Effector memory CD4-positive, alpha-beta T cell (primary cell): Measurements from ENCODE around the gene FRY.

Experiments
- DNase-seq, 3 donors: peaks; one replicate each; pipeline ENCODE4 v3.0.0-alpha.2; 2020
- H3K27ac ChIP-seq: 2 replicates; pipeline ENCODE4 v1.7.0; 2013; ENCODE audit warnings: mild to moderate bottlenecking, low read length, moderate library complexity; ENCODE audit not compliant: insufficient read depth, poor library complexity, severe bottlenecking
- H3K27me3 ChIP-seq: replicated peaks from 2 replicates; pipeline ENCODE4 v1.7.0; 2013; ENCODE audit warnings: mild to moderate bottlenecking, low read length; ENCODE audit not compliant: insufficient read depth, control insufficient read depth, poor library complexity, severe bottlenecking
- H3K36me3 ChIP-seq: 2 replicates; pipeline ENCODE4 v1.7.0; 2013; ENCODE audit warnings: mild to moderate bottlenecking, low read length, moderate library complexity; ENCODE audit not compliant: control insufficient read depth, insufficient read depth
- H3K4me1 ChIP-seq: 2 replicates; pipeline ENCODE4 v1.7.0; 2013; ENCODE audit warnings: low read length, mild to moderate bottlenecking; ENCODE audit not compliant: control insufficient read depth, insufficient read depth, poor library complexity, severe bottlenecking
- H3K4me3 ChIP-seq: 2 replicates; pipeline ENCODE4 v1.7.0; 2013; ENCODE audit warnings: low read length, low read depth, mild to moderate bottlenecking; ENCODE audit not compliant: insufficient read depth, poor library complexity, severe bottlenecking
- H3K9me3 ChIP-seq: 2 replicates; pipeline ENCODE4 v1.7.0; 2013; ENCODE audit warnings: mild to moderate bottlenecking, low read length, moderate library complexity; ENCODE audit not compliant: control insufficient read depth

FRY gene

DNA sequence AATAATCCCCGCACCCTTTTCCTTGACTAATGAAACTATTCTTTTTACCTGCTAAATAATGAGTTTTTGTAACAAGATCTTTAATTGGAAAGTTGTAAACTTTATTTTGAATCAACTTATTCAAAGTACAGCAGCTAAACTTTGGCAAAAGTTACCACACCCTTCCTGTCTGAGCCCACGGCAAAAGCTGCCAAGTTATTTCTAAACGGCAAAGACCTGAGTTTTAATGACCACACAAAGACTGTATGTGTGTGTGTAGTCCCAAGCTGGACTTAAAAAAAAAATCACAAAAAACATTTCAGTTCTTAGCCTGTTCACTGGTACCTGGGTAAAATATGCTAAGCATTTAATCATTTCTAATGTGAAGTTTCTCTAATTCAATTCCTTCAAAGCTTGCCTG, 222.8 kb downstream of the FRY start:
- H3K4me3 ChIP-seq, result no peak overlapping the region
- H3K27ac ChIP-seq, result no peak overlapping the region
- no peaks in the 10 kb centered on the region for H3K4me1 ChIP-seq
- DNase-seq, result no peak
- peaks cover 8% of the 10 kb centered on the region for H3K36me3 ChIP-seq
- no peaks in the 10 kb centered on the region for H3K27me3 ChIP-seq
- H3K9me3 ChIP-seq, result no peaks in the 10 kb centered on the region

DNA sequence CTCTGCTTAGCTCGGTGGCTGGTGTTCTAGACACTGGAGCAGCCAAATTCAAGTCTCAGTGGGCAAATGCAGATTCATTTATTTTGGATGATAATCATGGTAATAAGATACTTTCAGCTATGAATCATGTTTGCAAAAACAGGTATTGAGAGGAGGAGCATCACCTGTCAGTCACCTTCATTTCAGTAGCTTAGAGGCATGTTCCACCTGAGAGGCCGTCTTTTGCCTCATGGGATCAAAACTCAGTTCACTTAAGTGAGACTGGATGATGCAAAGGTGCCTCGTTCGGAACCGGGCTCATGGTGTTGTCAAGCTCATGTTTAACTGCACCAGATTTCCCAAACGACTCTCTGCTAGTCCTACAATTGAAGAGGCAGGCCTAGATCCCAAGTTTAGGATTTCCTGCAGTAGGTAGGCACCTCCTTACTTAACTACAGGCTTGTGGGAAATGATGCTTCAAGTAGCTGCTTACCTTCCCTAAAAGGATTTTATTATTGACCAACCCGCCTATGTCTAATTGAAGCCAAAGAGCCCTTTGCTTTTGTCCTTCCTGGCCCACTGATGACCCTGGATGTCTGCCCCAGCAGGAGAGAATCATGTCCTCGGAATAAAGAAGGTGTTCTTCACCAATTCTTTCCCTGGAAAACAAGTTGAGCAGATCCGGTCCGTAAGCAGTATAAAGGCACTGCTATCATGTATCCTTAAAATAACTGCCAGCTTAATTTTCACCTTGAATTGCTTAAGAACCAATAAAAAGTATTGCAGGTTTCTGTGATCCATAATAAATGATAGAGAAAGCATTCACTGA, 223.5 kb downstream of the FRY start:
- Histone ChIP-seq H3K27ac (no peak overlapping the region), H3K4me3 (no peak overlapping the region), H3K36me3 (peaks cover 5% of the 10 kb centered on the region), H3K9me3 (no peaks in the 10 kb centered on the region), H3K27me3 (no peaks in the 10 kb centered on the region), H3K4me1 (no peaks in the 10 kb centered on the region)
- no peak for DNase-seq

DNA sequence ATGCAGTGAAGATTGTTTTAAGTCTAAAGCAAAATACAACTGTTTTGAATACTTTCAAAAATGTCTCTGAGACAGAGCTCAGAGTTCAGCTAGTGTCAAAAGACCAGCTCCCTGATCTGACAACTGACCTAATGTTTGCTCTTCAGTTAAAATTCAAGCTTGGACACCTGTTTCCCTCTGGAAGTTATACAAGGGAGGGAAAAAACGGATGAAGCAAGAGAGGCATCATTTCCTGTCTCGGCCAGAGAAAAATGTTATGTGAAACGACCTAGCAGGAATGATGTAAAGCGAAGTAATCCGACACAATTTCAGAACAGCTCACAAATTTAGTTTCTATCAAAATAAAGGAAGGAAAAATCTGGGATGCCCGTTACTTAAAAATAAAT, 224.1 kb downstream of the FRY start:
- no peak overlapping the region for H3K27ac ChIP-seq
- no peak for DNase-seq
- no peaks in the 10 kb centered on the region for H3K9me3 ChIP-seq
- H3K27me3 ChIP-seq, result no peaks in the 10 kb centered on the region
- H3K4me1 ChIP-seq, result no peaks in the 10 kb centered on the region
- H3K36me3 ChIP-seq, result peaks cover 5% of the 10 kb centered on the region
- H3K4me3 ChIP-seq, result no peak overlapping the region

DNA sequence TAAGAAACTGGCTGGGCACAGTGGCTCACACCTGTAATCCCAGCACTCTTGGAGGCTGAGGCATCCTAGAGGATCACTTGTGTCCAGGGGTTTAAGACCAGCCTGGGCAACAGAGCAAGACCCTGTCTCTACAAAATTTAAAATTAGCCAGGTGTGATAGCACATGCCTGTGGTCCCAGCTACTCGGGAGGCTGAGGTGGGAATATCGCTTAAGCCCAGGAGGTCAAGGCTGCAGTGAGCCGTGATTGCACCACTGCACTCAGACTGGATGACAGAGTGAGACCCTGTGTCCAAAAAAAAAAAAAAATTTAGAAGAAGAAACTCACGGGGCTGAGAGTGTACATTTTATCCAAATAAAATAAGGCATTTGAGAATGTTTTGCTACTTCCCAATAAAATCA, 224.7 kb downstream of the FRY start:
- Histone ChIP-seq H3K9me3 (no peaks in the 10 kb centered on the region), H3K36me3 (peaks cover 5% of the 10 kb centered on the region), H3K27me3 (no peaks in the 10 kb centered on the region), H3K4me1 (no peaks in the 10 kb centered on the region), H3K4me3 (no peak overlapping the region), H3K27ac (no peak overlapping the region)
- no peak for DNase-seq

DNA sequence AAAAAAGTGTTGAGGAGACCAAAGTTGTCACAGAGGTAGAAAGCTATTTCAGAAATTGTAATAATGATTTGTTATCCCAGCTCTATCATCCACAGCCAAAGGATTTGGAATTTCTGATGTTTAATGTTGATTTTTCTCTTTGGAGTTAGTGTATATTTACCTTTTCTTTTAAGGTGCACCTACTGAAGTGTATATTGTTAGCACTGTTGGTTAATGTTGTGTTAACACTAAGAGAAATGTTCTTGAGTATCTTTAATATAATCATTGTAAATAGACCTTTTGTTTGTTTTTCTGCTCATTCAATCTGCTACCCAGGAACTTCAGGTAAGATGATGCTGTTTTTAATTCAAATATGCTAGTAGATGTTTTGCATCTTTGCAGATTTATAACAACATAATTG, 226.1 kb downstream of the FRY start:
- Histone ChIP-seq H3K9me3 (no peaks in the 10 kb centered on the region), H3K4me3 (no peak overlapping the region), H3K27ac (no peak overlapping the region), H3K4me1 (no peaks in the 10 kb centered on the region), H3K27me3 (no peaks in the 10 kb centered on the region), H3K36me3 (peaks cover 5% of the 10 kb centered on the region)
- DNase-seq, result no peak

DNA sequence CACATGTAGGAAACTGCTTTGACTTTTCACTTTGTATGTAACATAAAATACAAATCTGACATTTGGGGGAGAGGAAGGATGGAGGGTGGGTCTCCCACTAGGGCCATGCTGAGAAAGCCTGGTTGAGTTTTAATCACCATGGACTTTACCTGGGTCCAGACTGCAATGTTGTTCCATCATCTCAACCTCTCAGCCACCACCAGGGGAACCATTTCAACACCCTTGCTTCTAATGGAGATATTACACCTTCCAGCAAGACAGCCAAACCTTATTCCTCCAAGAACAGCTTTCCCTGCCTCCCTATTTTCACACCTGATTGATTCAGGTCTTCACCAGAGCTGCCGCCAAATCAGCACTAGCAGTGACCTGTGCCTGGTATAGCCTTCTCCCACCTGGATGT, 227.5 kb downstream of the FRY start:
- H3K27ac ChIP-seq, result no peak overlapping the region
- no peaks in the 10 kb centered on the region for H3K27me3 ChIP-seq
- no peaks in the 10 kb centered on the region for H3K4me1 ChIP-seq
- peaks cover 5% of the 10 kb centered on the region for H3K36me3 ChIP-seq
- H3K9me3 ChIP-seq, result no peaks in the 10 kb centered on the region
- no peak overlapping the region for H3K4me3 ChIP-seq
- no peak for DNase-seq

DNA sequence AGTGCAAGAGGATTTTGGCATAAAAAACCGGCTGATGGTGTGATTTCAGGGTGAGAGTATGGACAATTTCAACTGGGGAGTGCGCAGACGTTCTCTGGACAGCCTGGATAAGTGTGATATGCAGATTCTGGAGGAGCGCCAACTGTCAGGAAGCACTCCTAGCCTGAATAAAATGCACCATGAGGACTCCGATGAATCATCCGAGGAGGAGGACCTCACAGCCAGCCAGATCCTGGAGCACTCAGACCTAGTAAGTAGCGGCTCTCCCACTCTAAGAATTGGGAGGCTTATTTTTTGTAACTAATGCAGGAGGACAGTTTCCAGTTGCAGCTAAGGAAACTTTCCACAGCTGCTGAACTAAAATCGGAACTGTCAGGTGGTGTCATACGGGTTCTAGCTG, 230.0 kb downstream of the FRY start:
- no peak overlapping the region for H3K4me3 ChIP-seq
- peaks cover 9% of the 10 kb centered on the region for H3K36me3 ChIP-seq
- DNase-seq, result no peak
- no peaks in the 10 kb centered on the region for H3K4me1 ChIP-seq
- H3K27ac ChIP-seq, result no peak overlapping the region
- no peaks in the 10 kb centered on the region for H3K27me3 ChIP-seq
- H3K9me3 ChIP-seq, result no peaks in the 10 kb centered on the region

DNA sequence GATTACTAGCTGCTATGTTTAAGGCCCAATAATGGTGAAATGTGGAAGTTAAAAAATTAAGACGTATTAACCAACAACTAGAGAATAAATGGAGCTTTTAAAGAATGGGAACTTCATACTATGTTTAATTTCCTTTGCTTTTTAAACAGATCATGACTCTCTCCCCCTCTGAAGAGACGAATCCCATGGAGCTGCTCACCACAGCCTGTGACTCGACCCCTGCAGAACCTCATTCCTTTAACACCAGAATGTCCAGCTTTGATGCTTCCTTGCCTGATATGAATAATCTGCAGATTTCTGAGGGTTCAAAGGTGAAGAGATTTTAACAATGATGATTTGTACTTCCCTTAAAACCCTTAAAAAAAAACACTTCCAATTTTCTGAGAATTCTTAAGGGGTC, 230.6 kb downstream of the FRY start:
- no peak for DNase-seq
- Histone ChIP-seq H3K4me1 (no peaks in the 10 kb centered on the region), H3K27me3 (no peaks in the 10 kb centered on the region), H3K4me3 (no peak overlapping the region), H3K27ac (no peak overlapping the region), H3K9me3 (no peaks in the 10 kb centered on the region), H3K36me3 (peaks cover 9% of the 10 kb centered on the region)

DNA sequence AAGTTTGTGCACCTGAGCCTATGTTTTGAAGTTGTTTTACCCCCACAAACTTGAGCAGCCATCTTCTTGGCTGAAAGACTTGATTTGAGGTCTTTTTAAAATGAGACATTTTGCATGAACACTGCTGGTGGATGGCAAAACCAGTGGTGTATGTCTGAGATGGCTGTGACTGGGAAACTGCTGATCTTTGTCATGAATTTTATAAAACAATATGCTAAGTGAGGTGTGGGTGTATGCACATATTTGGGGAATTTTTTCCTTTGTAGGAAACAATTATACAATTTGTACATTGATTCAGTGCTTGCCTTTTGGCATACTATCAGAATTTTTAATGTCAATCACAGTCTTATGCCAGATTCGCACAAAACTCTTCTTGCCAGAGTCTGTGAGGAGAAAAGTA, 231.0 kb downstream of the FRY start:
- Histone ChIP-seq H3K27me3 (no peaks in the 10 kb centered on the region), H3K4me3 (no peak overlapping the region), H3K27ac (no peak overlapping the region), H3K4me1 (no peaks in the 10 kb centered on the region), H3K36me3 (peaks cover 11% of the 10 kb centered on the region), H3K9me3 (no peaks in the 10 kb centered on the region)
- no peak for DNase-seq

DNA sequence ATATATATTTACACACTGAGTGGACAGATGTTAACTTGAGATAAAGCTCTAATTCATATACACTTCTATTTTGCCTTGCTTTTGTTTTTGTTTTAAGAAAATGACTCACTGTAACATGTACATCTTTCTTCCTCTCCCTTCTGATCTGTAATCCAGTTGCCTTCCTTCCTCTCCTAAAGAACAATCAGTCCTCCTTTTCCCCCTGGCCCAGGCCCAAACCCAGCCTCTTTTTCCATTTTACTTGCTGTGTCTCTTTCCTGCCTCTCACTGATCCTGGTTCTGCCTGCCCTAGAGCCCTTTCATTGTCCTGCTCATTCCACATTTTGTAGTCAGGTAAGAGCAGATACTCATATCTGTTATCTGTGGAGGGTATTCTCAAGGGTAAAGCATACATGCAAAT, 232.8 kb downstream of the FRY start:
- H3K27ac ChIP-seq, result no peak overlapping the region
- H3K9me3 ChIP-seq, result no peaks in the 10 kb centered on the region
- H3K36me3 ChIP-seq, result peaks cover 13% of the 10 kb centered on the region
- H3K4me3 ChIP-seq, result no peak overlapping the region
- no peaks in the 10 kb centered on the region for H3K4me1 ChIP-seq
- no peaks in the 10 kb centered on the region for H3K27me3 ChIP-seq
- DNase-seq, result no peak
